Kidney glomerular epithelial cell (primary cell): ENCODE results near the gene CFLAR.
"Not testable (repeated sequence)": the region's sequence is repeated elsewhere in the genome, so short reads cannot be mapped to it uniquely, and the experiment has no call there.

Experiments
- DNase-seq: peaks from one replicate; lab custom pipeline; 2025; lab: John Stamatoyannopoulos, UW

The CFLAR gene

DNA sequence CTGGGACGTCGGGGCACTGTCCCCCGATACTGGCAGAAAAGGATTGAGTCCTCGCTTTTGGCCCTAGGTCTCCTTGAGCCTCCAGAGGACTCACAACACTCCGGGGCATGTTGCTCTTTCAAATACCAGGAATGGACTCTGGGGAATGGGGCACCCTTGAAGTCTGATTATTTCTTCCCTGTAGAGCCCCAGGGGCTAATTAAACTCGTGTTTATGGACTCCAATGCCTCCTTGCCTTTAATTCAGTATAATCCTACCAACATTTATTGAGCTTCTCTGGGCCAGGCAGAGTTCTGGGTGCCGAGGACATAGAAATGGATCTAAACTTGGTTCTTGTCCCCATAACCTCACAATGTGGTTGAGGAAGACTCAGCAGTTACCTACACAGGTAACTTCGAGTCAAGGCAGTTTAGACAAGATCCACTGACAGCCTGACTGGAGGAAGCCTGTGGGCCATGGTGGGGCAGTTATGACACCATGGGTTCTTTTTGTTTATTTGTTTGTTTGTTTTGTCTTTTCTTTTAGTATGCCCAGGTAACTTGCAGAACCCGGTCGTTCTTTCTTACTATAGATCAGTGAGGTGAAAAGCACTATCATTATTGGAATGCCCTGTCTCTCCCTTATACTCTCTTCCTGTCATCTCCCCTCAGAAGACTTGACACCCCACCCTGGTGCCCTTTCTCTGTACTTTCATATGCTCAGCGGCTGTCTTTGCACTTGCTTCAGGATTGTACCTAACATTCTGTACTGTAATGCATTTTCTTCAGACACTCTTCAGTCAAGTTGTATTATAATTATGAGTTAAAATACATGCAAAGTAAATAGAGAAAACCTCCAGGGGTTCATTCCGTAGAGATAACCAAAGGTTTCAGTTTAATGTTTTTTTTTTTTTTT lies 3.2 kb downstream of the CFLAR start:
- DNase-seq, result peak; percentile 62

DNA sequence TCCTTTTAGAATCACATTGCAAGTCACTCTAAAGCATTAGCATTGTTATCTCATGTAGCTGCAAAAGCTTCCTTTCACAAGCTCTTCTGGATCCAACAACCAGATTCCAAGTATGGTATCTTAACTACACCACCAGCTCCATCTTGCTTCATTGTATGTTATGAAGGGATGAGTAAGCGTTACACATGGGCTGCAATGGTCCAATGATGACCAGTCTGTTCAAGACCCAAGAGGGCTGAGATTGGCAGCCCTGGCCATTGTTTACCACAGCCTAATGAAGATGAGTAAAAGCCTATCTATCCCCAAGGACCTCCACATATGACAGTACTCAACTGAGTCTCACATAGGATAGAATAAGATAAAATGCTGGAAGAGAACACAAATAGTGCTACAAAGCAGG lies 6.3 kb downstream of the CFLAR start:
- no peak for DNase-seq

DNA sequence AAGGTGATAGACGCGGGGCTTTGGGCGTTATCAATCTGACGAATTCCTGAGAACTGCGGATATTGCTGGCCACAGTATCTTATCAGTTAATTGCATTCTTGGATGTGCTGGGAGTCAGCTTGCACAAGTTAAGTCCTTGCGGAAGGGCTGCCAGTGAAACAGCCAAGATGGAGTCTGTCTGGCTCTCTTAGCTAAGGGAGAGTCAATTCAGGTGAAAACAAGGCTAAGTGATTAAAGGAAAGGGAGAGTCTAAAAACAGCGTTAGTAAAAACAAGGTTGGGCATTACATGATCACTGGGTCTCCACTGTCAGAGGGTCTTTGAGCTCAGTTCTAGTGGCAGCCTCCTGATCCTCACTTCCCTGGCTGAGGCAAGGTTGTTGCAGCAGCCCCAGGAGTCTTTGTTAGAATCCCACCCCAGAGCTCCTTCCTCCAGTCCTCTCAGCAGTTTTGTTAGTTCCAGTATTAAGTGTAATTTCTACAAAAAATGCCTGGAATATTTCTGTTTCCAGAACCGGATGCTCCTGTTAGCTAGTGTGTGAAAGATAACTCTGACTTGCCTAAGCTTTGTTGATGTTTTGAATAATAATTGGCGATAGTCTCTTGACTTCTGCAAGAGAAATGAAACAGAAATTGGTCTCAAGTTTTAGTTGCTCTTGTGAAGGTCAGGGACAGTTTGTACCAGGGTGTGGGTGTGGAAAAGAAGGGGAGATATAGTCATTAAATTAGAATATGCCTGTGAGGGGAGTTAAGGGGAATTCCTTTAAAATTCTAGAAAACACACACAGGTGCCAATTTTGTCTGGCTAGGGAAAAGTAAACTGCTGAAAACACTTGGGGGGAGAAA lies 10.6 kb downstream of the CFLAR start:
- DNase-seq, result no peak

DNA sequence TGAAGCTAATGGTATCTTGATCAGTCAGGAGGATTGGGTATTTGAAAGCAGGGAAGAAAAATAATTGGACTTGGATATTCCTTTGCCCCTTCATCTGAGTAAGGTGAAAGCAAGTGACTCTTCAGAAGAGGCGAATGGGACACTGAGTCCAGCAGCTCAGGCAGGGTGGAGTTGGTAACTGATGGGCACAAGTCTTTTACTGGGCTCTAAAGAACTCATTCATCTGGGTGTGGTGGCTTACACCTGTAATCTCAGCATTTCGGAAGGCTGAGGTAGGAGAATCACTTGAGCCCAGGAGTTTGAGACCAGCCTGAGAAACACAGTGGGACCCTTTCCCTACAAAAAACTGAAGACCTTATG lies 11.2 kb downstream of the CFLAR start:
- no peak for DNase-seq

DNA sequence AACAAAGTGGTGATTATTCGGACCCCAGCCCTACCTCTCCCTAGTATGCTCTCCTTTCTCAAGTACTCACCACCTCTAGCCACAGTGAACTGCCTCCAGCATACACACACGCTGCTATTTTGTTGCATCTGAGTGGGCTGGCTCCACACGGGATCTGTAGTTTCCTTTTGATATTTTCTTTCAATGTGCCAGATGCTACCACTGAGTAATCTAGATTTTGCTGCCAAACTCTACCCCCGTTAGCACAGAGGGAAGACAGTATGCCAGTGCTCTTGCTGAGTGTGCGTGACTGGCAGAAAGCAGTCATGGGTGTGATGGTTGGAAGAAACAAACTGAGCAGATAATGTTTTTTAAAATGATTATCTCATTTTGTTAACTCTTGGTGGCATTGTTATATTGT lies 11.6 kb downstream of the CFLAR start:
- peak; percentile 63 for DNase-seq

DNA sequence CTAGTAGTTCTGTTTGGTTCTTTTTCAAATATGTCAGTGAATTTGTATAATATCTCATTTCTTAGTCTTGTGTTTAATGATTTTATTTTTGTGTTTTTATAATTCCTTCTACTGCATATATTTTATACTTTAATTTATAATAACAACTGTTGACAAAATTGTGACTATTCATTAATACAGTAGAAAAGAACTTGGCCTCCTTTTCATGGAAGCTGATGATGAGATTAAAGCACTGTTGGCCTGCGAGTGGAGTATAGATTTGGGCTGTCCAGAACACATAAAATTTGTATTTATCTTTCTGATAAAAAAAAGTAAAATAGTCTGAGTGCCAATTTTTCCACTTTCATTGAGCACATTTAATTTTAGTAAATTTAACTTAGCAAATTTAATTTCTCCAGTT lies 12.1 kb downstream of the CFLAR start:
- DNase-seq, result no peak

DNA sequence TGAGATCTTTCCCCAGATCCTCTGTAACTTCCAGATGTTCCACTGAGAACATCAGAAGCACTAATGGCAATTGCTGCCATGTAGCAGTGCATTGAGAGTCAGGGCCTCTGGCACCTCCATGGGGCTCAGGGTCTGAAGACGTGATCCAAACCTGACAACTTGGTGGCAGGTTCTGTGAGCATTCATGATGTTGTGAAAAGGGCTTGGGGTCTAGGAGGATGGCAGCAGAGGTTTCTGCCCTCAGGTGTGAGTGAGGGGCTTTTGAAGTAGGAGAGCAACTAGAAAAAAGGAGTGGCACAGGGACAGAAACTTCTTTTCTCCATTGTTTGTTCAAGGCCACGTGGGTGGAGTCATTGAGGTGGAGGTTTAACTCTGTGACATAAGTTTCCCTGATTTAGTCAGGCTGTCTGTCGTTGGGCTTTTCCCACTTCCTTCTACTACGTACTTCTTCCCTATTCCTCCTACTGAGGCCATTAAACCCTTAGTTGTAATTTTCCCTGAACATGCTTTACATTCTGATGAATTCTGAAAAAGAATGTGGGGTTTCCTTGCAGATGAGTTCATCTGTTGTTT lies 13.1 kb downstream of the CFLAR start:
- peak; percentile 89 for DNase-seq

DNA sequence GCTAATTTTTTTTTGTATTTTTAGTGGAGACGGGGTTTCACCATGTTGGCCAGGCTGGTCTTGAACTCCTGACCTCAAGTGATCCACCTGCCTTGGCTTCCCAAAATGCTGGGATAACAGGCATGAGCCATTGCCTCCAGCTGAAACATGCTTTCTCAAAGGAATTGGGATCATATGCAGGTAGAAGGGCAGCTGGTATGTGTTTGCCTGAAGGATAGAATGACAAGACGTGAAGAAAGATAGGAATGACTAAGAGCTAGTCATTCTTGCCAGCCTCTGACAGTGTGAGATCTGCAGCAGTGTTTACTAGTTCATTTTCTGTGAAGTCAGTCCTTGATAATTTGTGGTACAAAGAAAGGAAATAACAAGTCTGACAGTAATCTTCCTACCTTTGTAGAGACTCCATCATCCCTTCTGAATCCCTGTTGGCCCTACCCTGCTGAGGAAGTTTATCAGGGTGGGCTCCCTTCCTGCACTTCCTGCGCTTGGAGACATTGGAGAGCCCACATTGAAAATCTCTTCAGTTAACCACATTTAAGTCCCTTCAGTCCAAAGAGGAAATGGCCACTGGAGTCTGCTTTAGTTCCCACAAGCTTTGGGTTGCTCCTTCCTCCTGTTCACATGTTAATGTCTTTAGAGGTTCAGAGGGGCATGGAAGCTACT lies 14.7 kb downstream of the CFLAR start:
- peak; percentile 43 for DNase-seq

DNA sequence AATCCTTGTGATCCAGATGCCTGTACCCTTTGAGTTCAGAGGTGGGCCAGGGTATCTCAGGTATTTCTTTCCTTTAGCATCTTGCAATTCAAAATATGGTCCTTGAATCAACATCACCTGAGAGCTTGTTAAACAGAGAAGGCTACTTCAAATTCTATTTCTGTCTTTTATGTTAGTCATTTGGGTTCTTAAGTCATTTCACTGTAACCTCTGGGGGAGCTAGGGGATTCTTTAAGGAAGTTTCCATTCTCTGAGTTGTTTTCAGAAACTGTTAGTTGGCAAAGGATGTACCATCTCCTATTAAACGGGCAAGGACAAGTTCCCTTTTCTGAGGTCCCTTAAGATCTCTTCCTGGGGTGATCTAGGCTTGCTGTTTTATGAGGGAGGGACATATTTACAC lies 16.6 kb downstream of the CFLAR start:
- no peak for DNase-seq

DNA sequence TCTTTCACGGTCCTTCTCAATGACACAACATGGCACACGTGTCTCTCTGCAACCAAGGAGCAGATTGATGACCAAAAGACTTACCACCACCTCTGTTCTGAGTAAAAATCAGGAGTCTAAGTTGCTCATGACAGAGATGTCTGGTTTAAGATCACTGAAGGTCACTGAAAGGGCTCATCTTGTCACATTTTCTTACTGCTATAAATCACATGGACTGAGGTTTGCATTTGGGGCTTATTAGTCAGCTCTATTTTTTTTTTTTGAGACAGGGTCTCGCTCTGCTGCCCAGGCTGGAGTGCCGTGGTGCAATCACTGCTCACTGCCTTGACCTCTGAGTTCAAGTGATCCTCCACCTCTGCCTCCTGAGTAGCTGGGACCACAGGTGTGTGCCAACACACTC lies 19.4 kb downstream of the CFLAR start:
- DNase-seq, result peak; percentile 75

DNA sequence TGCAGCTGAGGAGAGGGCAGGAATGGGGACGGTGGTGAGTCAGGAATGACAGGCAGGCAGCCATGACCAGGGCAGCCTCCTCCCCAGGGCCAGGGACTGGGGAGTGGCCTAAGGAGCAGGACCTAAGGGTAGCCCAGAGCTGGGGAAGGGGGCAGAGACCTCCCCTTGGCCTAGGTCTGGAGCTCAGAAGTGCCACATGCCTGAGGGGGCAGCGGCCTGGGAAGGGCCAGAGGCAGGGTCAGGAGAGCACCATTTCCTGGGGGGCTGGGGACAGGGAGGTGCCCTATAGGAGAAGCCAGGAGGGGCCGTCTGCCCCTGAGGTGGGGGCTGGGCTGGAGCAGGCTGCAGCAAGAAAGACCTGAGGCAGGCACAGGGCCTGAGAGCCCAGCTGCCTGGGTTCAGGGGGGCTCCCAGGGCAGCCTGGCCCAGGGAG lies 20.9 kb downstream of the CFLAR start:
- DNase-seq, result no peak

DNA sequence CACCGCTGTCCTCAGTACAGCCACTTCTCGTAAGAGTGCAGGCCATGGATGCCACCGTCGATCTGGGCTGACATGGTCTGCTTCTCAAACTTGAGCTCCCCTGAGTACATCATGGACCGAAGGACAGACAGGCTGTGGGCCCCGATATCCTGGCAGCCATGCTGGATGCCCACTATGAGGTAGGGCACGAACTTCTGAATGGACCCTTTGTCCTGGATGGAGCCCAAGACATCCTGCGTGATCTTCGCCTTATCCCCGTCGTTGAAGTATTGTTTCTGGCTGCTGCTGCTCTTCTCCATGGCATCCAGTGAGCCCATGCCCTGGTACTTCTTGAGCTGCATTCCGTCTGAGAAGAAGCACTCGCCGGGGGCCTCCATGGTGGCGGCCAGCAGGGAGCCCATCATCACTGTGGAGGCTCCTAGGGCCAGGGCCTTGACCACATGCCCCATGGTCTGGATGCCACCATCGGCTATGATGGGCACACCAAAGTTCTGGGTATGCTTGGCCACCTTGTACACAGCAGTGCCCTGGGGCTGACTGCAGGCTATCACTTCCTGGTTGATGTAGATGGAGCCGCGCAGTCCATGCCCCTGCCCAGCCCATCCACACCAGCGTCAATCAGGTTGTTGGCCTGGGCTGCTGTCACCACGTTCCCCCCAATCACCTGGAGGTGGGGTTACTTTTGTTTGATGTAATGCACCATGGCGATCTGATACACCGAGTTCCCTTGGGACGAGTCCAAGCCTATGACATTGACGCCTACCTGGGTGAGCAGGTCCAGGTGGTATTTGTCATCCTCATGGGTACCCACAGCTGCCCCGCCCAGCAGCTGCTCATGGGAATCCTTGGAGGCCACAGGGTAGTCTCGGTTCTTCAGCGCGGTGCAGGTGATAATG lies 21.8 kb downstream of the CFLAR start:
- DNase-seq, result no peak

DNA sequence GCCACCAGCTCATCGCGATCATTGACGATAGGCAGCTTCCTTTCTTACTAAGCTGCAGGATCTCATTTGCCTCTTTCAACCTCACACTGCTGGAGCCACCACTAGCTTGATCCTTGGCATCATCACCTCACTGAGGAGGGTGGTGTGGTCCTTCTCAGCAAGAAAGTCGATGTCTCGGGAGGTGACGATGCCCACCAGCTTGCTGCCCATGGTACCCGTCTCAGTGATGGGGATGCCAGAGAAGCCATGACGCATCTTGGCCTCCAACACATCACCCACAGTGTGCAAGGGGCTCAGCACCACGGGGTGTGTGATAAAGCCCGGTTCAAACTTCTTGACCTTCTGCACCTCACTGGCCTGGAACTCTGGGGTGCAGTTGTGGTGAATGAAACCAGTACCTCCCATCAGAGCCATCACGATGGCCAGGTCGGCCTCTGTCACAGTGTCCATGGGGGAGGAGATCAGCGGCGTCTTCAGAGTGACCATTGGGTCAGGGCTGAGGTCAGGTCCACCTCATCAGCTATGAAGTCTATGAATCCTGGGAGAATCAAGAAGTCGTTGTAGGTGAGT lies 22.5 kb downstream of the CFLAR start:
- no peak for DNase-seq

DNA sequence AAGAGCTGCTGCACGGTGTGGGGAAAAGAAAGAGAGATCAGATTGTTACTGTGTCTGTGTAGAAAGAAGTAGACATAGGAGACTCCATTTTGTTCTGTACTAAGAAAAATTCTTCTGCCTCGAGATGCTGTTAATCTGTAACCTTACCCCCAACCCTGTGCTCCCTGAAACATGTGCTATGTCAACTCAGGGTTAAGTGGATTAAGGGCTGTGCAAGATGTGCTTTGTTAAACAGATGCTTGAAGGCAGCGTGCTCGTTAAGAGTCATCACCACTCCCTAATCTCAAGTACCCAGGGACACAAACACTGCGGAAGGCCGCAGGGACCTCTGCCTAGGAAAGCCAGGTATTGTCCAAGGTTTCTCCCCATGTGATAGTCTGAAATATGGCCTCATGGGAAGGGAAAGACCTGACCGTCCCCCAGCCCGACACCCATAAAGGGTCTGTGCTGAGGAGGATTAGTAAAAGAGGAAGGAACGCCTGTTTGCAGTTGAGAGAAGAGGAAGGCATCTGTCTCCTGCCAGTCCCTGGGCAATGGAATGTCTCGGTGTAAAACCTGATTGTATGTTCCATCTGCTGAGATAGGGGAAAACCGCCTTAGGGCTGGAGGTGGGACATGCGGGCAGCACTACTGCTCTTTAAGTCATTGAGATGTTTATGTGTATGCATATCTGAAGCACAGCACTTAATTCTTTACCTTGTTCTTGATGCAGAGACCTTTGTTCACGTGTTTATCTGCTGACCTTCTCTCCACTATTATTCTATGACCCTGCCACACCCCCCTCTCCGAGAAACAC lies 23.2 kb downstream of the CFLAR start:
- not testable (repeated sequence) for DNase-seq

DNA sequence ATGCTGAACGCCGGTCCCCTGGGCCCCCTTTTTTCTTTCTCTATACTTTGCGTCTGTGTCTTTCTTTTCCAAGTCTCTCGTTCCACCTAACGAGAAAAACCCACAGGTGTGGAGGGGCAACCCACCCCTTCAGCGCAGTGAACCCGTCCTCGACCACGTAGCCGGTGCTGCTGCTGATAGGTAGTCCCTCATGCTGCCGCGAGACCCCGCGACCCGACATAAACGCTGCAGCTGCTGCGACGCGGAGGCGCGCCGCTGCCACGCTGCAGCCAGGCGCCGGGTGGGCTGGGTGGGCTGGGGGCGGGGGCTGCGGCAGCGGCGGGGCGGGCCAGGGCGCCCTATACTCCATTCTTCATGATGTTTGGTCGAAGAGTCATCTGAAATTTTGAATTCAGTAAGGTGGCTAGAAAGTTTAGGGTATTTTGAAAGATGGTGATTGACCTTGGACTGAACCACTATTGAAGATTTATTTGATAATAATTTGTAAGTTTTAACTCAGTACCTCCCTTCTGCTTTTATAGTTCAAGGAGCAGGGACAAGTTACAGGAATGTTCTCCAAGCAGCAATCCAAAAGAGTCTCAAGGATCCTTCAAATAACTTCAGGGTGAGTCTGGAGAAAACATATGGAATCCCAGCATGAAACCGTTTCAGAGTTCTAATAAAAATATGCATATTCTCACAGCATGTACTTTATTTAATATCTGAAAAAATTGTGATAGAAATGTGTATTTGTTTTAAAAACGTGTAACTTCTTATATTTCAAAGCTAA lies 24.1 kb downstream of the CFLAR start:
- no peak for DNase-seq

DNA sequence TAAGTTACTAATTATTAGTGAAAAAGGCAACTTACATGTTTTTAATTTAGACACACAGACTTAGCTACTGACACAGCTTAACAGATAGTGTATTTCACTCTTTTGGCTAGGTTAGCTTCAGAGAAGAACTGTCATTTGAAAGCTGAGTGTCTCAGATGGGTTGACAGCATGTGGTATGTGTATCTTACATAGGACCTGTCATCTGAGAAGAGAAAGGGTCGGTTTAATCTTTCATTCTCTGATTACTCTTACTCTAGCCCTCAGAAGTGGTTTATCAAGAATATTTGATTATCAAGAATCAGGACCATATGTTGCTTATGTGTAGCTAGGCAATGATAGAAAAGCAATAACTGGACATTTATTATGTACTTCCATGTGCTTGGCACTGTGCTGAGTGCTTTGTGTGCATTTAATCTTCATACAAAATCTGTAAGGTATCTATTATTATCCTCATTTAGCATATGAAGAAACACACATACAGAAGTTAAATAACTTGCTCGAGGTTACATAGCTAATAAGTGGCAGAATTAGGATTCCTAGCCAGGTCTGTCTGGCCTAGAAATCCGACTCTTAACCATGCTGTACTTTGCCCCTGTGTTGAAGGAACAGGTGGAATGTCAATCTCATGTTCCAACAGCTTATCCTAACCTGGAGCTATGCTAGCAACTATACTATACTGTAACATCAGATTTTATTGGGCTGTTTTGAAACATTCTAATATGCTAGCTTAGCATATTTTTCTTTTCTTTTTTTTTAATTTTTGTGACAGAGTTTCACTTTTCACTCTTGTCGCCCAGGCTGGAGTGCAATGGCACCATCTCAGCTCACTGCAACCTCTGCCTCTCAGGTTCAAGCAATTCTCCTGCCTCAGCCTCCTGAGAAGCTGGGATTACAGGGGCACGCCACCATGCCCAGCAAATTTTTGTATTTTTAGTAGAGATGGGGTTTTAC lies 28.4 kb downstream of the CFLAR start:
- DNase-seq, result no peak

DNA sequence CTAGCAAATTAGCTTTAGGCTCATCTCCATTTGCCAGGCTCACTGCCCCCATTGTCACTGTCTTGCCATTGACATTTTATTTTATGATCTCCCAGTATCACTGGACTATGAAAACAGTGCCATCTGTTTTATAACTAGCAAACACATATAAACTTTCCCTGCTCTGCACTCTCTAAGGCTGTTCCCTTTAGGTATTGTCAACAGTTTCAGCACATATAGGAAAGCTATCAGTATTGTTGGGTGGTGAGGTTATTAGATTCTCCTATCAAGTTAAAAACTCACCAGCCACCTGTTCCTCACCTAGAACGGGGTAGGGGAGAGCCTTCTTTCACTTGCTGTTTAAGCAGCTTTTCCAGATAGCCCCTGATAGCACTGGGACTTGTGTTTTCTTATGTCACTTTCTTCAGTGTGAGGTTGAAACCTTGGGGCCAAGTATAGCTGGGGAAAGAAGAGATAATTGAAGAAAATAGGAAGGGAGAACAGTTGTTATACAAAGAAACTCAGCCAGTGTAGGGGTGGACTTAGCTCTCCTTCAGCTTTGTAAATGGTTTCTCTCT lies 32.5 kb downstream of the CFLAR start:
- DNase-seq, result no peak
